GM21447 (cell line): ENCODE results near the gene GMCL2.

ENCODE experiments used
- ATAC-seq: cut with Tn5 transposase; IDR thresholded peaks from one replicate; pipeline ENCODE4 v1.9.1; 2021; ENCODE audit not compliant: unreplicated experiment

The GMCL2 gene

GRCh38 chr5:178221853-178222252 is 34.7 kb upstream of the GMCL2 start:
- no peak for ATAC-seq

GRCh38 chr5:178221282-178221681 is 34.1 kb upstream of the GMCL2 start:
- no peak for ATAC-seq

GRCh38 chr5:178218827-178219226 is 31.7 kb upstream of the GMCL2 start:
- ATAC-seq: no peak

- no peak for ATAC-seq
Measured at GRCh38 chr5:178218237-178218776, 31.1 kb upstream of the GMCL2 start.

- ATAC-seq: no peak
Measured at GRCh38 chr5:178216779-178217178, 29.6 kb upstream of the GMCL2 start.

GRCh38 chr5:178216088-178216534 is 28.9 kb upstream of the GMCL2 start:
- no peak for ATAC-seq

GRCh38 chr5:178215280-178216002 is 28.3 kb upstream of the GMCL2 start:
- no peak for ATAC-seq

GRCh38 chr5:178214160-178214803 is 27.1 kb upstream of the GMCL2 start:
- no peak for ATAC-seq

GRCh38 chr5:178213748-178214151 is 26.6 kb upstream of the GMCL2 start:
- ATAC-seq: no peak

- ATAC-seq: no peak
Measured at GRCh38 chr5:178213003-178213461, 25.9 kb upstream of the GMCL2 start.

- ATAC-seq: no peak
Measured at GRCh38 chr5:178212241-178213002, 25.3 kb upstream of the GMCL2 start.

- no peak for ATAC-seq
Measured at GRCh38 chr5:178211095-178212048, 24.2 kb upstream of the GMCL2 start.

- no peak for ATAC-seq
Measured at GRCh38 chr5:178210686-178211085, 23.5 kb upstream of the GMCL2 start.

GRCh38 chr5:178210073-178210535 is 22.9 kb upstream of the GMCL2 start:
- no peak for ATAC-seq

- ATAC-seq: no peak
Measured at GRCh38 chr5:178209334-178210072, 22.3 kb upstream of the GMCL2 start.

- no peak for ATAC-seq
Measured at GRCh38 chr5:178208540-178209227, 21.5 kb upstream of the GMCL2 start.

- ATAC-seq: no peak
Measured at GRCh38 chr5:178207917-178208280, 20.7 kb upstream of the GMCL2 start.

GRCh38 chr5:178207183-178207916 is 20.2 kb upstream of the GMCL2 start:
- no peak for ATAC-seq
